GM21423 (cell line): ENCODE results near the gene PTPN14.
"Not testable (repeated sequence)": the region's sequence is repeated elsewhere in the genome, so short reads cannot be mapped to it uniquely, and the experiment has no call there.

Source experiments
- ATAC-seq: cut with Tn5 transposase; IDR thresholded peaks from one replicate; pipeline ENCODE4 v1.9.1; 2021; ENCODE audit warnings: mild to moderate bottlenecking, moderate library complexity; ENCODE audit not compliant: unreplicated experiment

The PTPN14 gene

GRCh38 chr1:214481983-214482634 lies 69.3 kb downstream of the PTPN14 start:
- ATAC-seq = not testable (repeated sequence)

GRCh38 chr1:214476986-214477870 lies 74.2 kb downstream of the PTPN14 start:
- no peak for ATAC-seq

GRCh38 chr1:214476229-214476985 lies 75.0 kb downstream of the PTPN14 start:
- ATAC-seq = no peak

GRCh38 chr1:214475746-214476145 lies 75.7 kb downstream of the PTPN14 start:
- no peak for ATAC-seq

- ATAC-seq = no peak
Observed at GRCh38 chr1:214475331-214475730, 76.1 kb downstream of the PTPN14 start.

- no peak for ATAC-seq
Observed at GRCh38 chr1:214474467-214474866, 76.9 kb downstream of the PTPN14 start.

GRCh38 chr1:214473862-214474261 lies 77.5 kb downstream of the PTPN14 start:
- ATAC-seq = no peak

GRCh38 chr1:214473387-214473786 lies 78.0 kb downstream of the PTPN14 start:
- ATAC-seq = no peak

GRCh38 chr1:214472364-214472763 lies 79.0 kb downstream of the PTPN14 start:
- ATAC-seq = no peak

GRCh38 chr1:214471458-214471857 lies 79.9 kb downstream of the PTPN14 start:
- ATAC-seq = no peak

GRCh38 chr1:214470132-214470531 lies 81.3 kb downstream of the PTPN14 start:
- no peak for ATAC-seq

- ATAC-seq = no peak
Observed at GRCh38 chr1:214469290-214469689, 82.1 kb downstream of the PTPN14 start.

GRCh38 chr1:214467078-214467585 lies 84.3 kb downstream of the PTPN14 start:
- ATAC-seq = no peak

GRCh38 chr1:214466403-214467077 lies 84.9 kb downstream of the PTPN14 start:
- no peak for ATAC-seq

- ATAC-seq = no peak
Observed at GRCh38 chr1:214464445-214465287, 86.7 kb downstream of the PTPN14 start.

- ATAC-seq = no peak
Observed at GRCh38 chr1:214463596-214463995, 87.8 kb downstream of the PTPN14 start.

- no peak for ATAC-seq
Observed at GRCh38 chr1:214462882-214463281, 88.5 kb downstream of the PTPN14 start.

GRCh38 chr1:214461305-214461704 lies 90.1 kb downstream of the PTPN14 start:
- no peak for ATAC-seq

- no peak for ATAC-seq
Observed at GRCh38 chr1:214460304-214460916, 91.0 kb downstream of the PTPN14 start.
